HepG2 (cell line): ENCODE measurements around the gene EFHD2. TPM values are rescaled to one million over a fixed set of nuclear protein-coding genes. Genes with fewer than 3 reads are reported as not detected.
A peak's percentile ranks its signal among the peaks of the same experiment; 100 is the strongest.

Source experiments
- ATAC-seq: fragments of 200-7000 bp; cut with Tn5 transposase; 3 replicates; pipeline ENCODE4 v1.9.1; 2020; ENCODE audit warnings: mild to moderate bottlenecking, moderate library complexity
- BruUV-seq: library from RNA; stranded (reverse); fragments of 400-500 nt; replicated peaks from 2 replicates; lab custom pipeline; 2021; lab: Mats Ljungman, UMichigan
- CTCF ChIA-PET: fragments of 300-600 bp; formaldehyde crosslinking; extraction: SDS; loops from one replicate; lab custom pipeline; 2021; ENCODE audit warnings: low total read pairs, inconsistent platforms, low intra/inter-chr PET ratio; lab: Yijun Ruan, JAX
- POLR2A ChIA-PET: fragments of 350-600 bp; sonication (Branson Sonifier 250); formaldehyde crosslinking; loops from one replicate; lab custom pipeline; 2020; ENCODE audit warnings: antibody characterized with exemption, inconsistent platforms; lab: Yijun Ruan, JAX
- DNase-seq: peaks from one replicate; pipeline ENCODE4 v3.0.0-alpha.2; 2015; ENCODE audit warnings: low spot score
- FAIRE-seq: peaks from 3 replicates; lab custom pipeline; 2011; peaks lifted over from hg19 to GRCh38; lab: Jason Lieb, UNC
- H2AFZ ChIP-seq: one replicate; pipeline ENCODE4 v1.6.1; 2011; ENCODE audit warnings: low read length, inconsistent platforms
- H3K27ac ChIP-seq: fragments of 300-600 bp; 3 replicates; pipeline ENCODE4 v1.8.0; 2011; ENCODE audit warnings: mixed run types, mild to moderate bottlenecking, mixed read lengths, low read length, inconsistent platforms; ENCODE audit not compliant: insufficient read depth; ENCODE audit errors: extremely low read length
- H3K27me3 ChIP-seq, 2 experiments: fragments of 200-600 bp in 1 of 2; 2 replicates in 1 of 2; 3 replicates in 1 of 2; pipeline versions ENCODE4 v1.6.0 to v1.8.0; 2011; ENCODE audit warnings: low read length in 2 of 2, mild to moderate bottlenecking in 2 of 2, moderate library complexity in 2 of 2, inconsistent platforms in 1 of 2; ENCODE audit not compliant: insufficient read depth in 2 of 2, control insufficient read depth in 1 of 2
- H3K36me3 ChIP-seq, 2 experiments: fragments of 200-600 bp in 1 of 2; replicated peaks in 1 of 2; 2 replicates in 1 of 2; 3 replicates in 1 of 2; pipeline versions ENCODE4 v1.5.1 to v1.8.0; 2011; ENCODE audit warnings: low read length in 2 of 2, inconsistent platforms in 1 of 2; ENCODE audit not compliant: insufficient read depth in 2 of 2, control insufficient read depth in 1 of 2
- H3K4me1 ChIP-seq: 2 replicates; pipeline ENCODE4 v1.5.1; 2012; ENCODE audit warnings: low read length, inconsistent platforms; ENCODE audit not compliant: insufficient read depth
- H3K4me2 ChIP-seq: 2 replicates; pipeline ENCODE4 v1.6.0; 2011; ENCODE audit warnings: low read depth, low read length, inconsistent platforms
- H3K4me3 ChIP-seq, 3 experiments: fragments of 200-600 bp in 1 of 3; sonication (generic), shearing (Covaris generic) in 1 of 3; replicated peaks in 1 of 3; 2 replicates each; pipeline ENCODE4 v1.5.1; 2011 to 2016; ENCODE audit warnings: low read length in 3 of 3, inconsistent platforms in 2 of 3, low read depth in 2 of 3, mild to moderate bottlenecking in 2 of 3, control low read depth in 1 of 3, mixed read lengths in 1 of 3; ENCODE audit not compliant: insufficient read depth in 1 of 3
- H3K79me2 ChIP-seq: one replicate; pipeline ENCODE4 v1.6.1; 2011; ENCODE audit warnings: low read length, inconsistent platforms; ENCODE audit not compliant: insufficient read depth
- H3K9ac ChIP-seq: 2 replicates; pipeline ENCODE4 v1.6.0; 2011; ENCODE audit warnings: mild to moderate bottlenecking, low read depth, low read length, inconsistent platforms; ENCODE audit not compliant: insufficient read depth
- H3K9me3 ChIP-seq: 2 replicates; pipeline ENCODE4 v1.5.1; 2012; ENCODE audit warnings: mild to moderate bottlenecking, low read length
- H4K20me1 ChIP-seq: 2 replicates; pipeline ENCODE4 v1.6.0; 2011; ENCODE audit warnings: inconsistent platforms, mild to moderate bottlenecking, low read length, moderate library complexity; ENCODE audit not compliant: insufficient read depth
- CBX5 ChIP-seq: sonication (generic); formaldehyde crosslinking; IDR thresholded peaks from 2 replicates; pipeline ENCODE4 v1.4.0; 2020; ENCODE audit warnings: missing genetic modification reagents, borderline replicate concordance
- CEBPG ChIP-seq: IDR thresholded peaks from 2 replicates; pipeline ENCODE4 v1.6.1; 2016
- HNF1A ChIP-seq, 2 experiments: sonication (generic) in 1 of 2; formaldehyde crosslinking in 1 of 2; IDR thresholded peaks; 2 replicates each; pipeline versions ENCODE4 v1.4.0 to v1.6.1; 2016 to 2020; ENCODE audit warnings: borderline replicate concordance in 1 of 2, low read depth in 1 of 2, mild to moderate bottlenecking in 1 of 2, missing genetic modification reagents in 1 of 2
- MAFF ChIP-seq: IDR thresholded peaks from 2 replicates; pipeline ENCODE4 v1.6.1; 2011; ENCODE audit warnings: low read depth, low read length, improper control_type of control experiment
- SALL1 ChIP-seq: sonication (generic); formaldehyde crosslinking; IDR thresholded peaks from 2 replicates; pipeline ENCODE4 v1.8.0; 2022; ENCODE audit warnings: mild to moderate bottlenecking, missing genetic modification reagents
- SOX5 ChIP-seq: IDR thresholded peaks from 2 replicates; pipeline ENCODE4 v1.6.1; 2016; ENCODE audit warnings: borderline replicate concordance
- ZNF124 ChIP-seq: sonication (generic); formaldehyde crosslinking; IDR thresholded peaks from 2 replicates; pipeline ENCODE4 v1.4.0; 2020; ENCODE audit warnings: missing genetic modification reagents
- ZNF276 ChIP-seq: sonication (generic); formaldehyde crosslinking; IDR thresholded peaks from 2 replicates; pipeline ENCODE4 v1.4.0; 2020; ENCODE audit warnings: mild to moderate bottlenecking, low read depth, missing genetic modification reagents
- ZNF564 ChIP-seq: sonication (generic); formaldehyde crosslinking; IDR thresholded peaks from 2 replicates; pipeline ENCODE4 v1.8.1; 2023; ENCODE audit warnings: mild to moderate bottlenecking, missing genetic modification reagents
- WGBS: methylation state at CpG from one replicate; pipeline ENCODE4 v1.1.6; 2017; ENCODE audit warnings: low lambda C conversion rate; 5-methylcytosine and 5-hydroxymethylcytosine counted together
- in situ Hi-C: cut with HindIII; loops from 2 replicates; pipeline ENCODE4 v1.10.0; 2017; ENCODE audit warnings: low pct_unique_long_range_greater_than_20kb; ENCODE audit not compliant: extremely low pct_ligation_motif_present
- intact Hi-C: fragments of 100-400 bp; cut with micrococcal nuclease; formaldehyde crosslinking; loops from one replicate; pipeline ENCODE4 v1.10.0; 2022; ENCODE audit not compliant: unreplicated experiment
- polyA plus RNA-seq, 8 experiments: library from polyadenylated mRNA; depleted of rRNA in 3 of 8; stranded (reverse) in 7 of 8; unstranded in 1 of 8; fragments of >200 nt; fragmentation: Illumina TruSeq in 4 of 8; extraction: Trizol in 4 of 8; gene quantifications; 2 replicates each; pipeline versions ENCODE4 v1.2.1 to v1.2.3, GENCODE V29; 2011 to 2016; ENCODE audit warnings: low read depth in 4 of 8, missing spikeins in 1 of 8, mixed read lengths in 1 of 8; ENCODE audit not compliant: insufficient read depth in 1 of 8
- total RNA-seq, 5 experiments: library from RNA; depleted of rRNA; stranded (reverse); fragments of >200 nt; fragmentation: Illumina TruSeq; extraction: Trizol; gene quantifications; 2 replicates each; pipeline ENCODE4 v1.2.3, GENCODE V29; 2016; ENCODE audit warnings: low read depth in 1 of 5
- TF ChIP-seq, protein P1 (sequence below): sonication (generic); formaldehyde crosslinking; conservative IDR thresholded peaks from 2 replicates; pipeline ENCODE4 v1.4.0; 2020; ENCODE audit warnings: missing genetic modification reagents
- TF ChIP-seq, protein P2 (sequence below): sonication (generic); formaldehyde crosslinking; IDR thresholded peaks from 2 replicates; pipeline ENCODE4 v1.9.0; 2022; ENCODE audit warnings: missing genetic modification reagents, mild to moderate bottlenecking, borderline replicate concordance

EFHD2 gene
- total and polyA plus RNA-seq, 2 of the 13 experiments (the other 11 are each of a cell fraction or from before 2014, with no cell fraction given), result 9.4 to 12.7 TPM

- H3K4me2 ChIP-seq, result peak overlapping the region; percentile 34
- no peaks in the 10 kb centered on the region for H3K9me3 ChIP-seq
- peak; percentile 83 for FAIRE-seq
- no peaks in the 10 kb centered on the region for H4K20me1 ChIP-seq
- H3K27me3 ChIP-seq, result no peaks in the 10 kb centered on the region
- H3K9ac ChIP-seq, result no peak overlapping the region
- DNase-seq, result peak; percentile 77
- in situ Hi-C loops (no loop called here), intact Hi-C loops (no loop called here)
- H3K79me2 ChIP-seq, result no peaks in the 10 kb centered on the region
- CTCF ChIA-PET, result interaction anchor here (1.2 to 1.5 kb wide), 2 partner anchors 10 to 92 kb away, joined by 3 to 4 read pairs; no protein-coding TSS in a partner anchor
- POLR2A ChIA-PET, result interaction anchor here (1.0 to 1.2 kb wide), 2 partner anchors 8 to 50 kb away, joined by 3 read pairs; no protein-coding TSS in a partner anchor
- ATAC-seq, result peak; percentile 87
- no TSS peak for BruUV-seq
- no peak overlapping the region for H2AFZ ChIP-seq
- H3K4me1 ChIP-seq, result peaks cover 21% of the 10 kb centered on the region
- WGBS, result 71% methylated on average over 4 of the region's 8 CpGs
- no peak overlapping the region; a peak in 1 of 6 replicates for H3K4me3 ChIP-seq
- H3K27ac ChIP-seq, result peak overlapping the region; percentile 21
- no peaks in the 10 kb centered on the region for H3K36me3 ChIP-seq
- TF ChIP-seq ZNF564 (CRISPR knock-in tag) (no peak), SALL1 (CRISPR knock-in tag) (peak; percentile 79), SOX5 (CRISPR knock-in tag) (peak; percentile 35; the same call in 1 of the 2 replicates), CEBPG (CRISPR knock-in tag) (peak; percentile 67), CBX5 (CRISPR knock-in tag) (0 out of 2 replicates have a peak, but pooled peaks have one; percentile 37), HNF1A (IDR thresholded peaks at IDR 0.05; ENCODE audit: low read depth) (no peak), HNF1A (CRISPR knock-in tag; IDR thresholded peaks at IDR 0.05; ENCODE audit: borderline replicate concordance) (no peak), ZNF276 (CRISPR knock-in tag) (no peak), MAFF (no peak), ZNF124 (CRISPR knock-in tag) (no peak)
- TF ChIP-seq, protein P1, sequence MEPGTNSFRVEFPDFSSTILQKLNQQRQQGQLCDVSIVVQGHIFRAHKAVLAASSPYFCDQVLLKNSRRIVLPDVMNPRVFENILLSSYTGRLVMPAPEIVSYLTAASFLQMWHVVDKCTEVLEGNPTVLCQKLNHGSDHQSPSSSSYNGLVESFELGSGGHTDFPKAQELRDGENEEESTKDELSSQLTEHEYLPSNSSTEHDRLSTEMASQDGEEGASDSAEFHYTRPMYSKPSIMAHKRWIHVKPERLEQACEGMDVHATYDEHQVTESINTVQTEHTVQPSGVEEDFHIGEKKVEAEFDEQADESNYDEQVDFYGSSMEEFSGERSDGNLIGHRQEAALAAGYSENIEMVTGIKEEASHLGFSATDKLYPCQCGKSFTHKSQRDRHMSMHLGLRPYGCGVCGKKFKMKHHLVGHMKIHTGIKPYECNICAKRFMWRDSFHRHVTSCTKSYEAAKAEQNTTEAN (CRISPR knock-in tag), result 0 out of 2 replicates have a peak, but pooled peaks have one; percentile 6
- TF ChIP-seq, protein P2, sequence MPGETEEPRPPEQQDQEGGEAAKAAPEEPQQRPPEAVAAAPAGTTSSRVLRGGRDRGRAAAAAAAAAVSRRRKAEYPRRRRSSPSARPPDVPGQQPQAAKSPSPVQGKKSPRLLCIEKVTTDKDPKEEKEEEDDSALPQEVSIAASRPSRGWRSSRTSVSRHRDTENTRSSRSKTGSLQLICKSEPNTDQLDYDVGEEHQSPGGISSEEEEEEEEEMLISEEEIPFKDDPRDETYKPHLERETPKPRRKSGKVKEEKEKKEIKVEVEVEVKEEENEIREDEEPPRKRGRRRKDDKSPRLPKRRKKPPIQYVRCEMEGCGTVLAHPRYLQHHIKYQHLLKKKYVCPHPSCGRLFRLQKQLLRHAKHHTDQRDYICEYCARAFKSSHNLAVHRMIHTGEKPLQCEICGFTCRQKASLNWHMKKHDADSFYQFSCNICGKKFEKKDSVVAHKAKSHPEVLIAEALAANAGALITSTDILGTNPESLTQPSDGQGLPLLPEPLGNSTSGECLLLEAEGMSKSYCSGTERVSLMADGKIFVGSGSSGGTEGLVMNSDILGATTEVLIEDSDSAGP (CRISPR knock-in tag), result no peak; the same call in 1 of the 2 replicates
Observed at GRCh38 chr1:15420853-15421465, 11.3 kb downstream of the EFHD2 start.
